Thymus (tissue), 11 donors: Measurements from ENCODE around the gene TOMM6. TPM values are rescaled to one million over a fixed set of nuclear protein-coding genes. Genes with fewer than 3 reads are reported as not detected.
A peak's percentile ranks its signal among the peaks of the same experiment; 100 is the strongest.

Source experiments
- DNase-seq, 9 donors: peaks; one replicate each; pipeline ENCODE4 v3.0.0-alpha.2; 2013; ENCODE audit warnings: low spot score in 9 of 9, low read depth in 6 of 9, missing footprints in 1 of 9
- H3K27ac ChIP-seq, 2 donors: one replicate each; pipeline ENCODE4 v1.5.1; 2013; ENCODE audit warnings: control low read depth in 1 of 2, low read depth in 1 of 2, low read length in 1 of 2, mild to moderate bottlenecking in 1 of 2, moderate library complexity in 1 of 2
- H3K27me3 ChIP-seq, 2 donors: one replicate each; pipeline ENCODE4 v1.5.1; 2013; ENCODE audit warnings: low read length in 1 of 2; ENCODE audit not compliant: control insufficient read depth in 2 of 2, insufficient read depth in 1 of 2
- H3K36me3 ChIP-seq, 2 donors: one replicate each; pipeline ENCODE4 v1.5.1; 2013; ENCODE audit warnings: low read length in 1 of 2, mild to moderate bottlenecking in 1 of 2, moderate library complexity in 1 of 2; ENCODE audit not compliant: control insufficient read depth in 2 of 2, insufficient read depth in 2 of 2
- H3K4me1 ChIP-seq, 2 donors: one replicate each; pipeline ENCODE4 v1.5.1; 2013; ENCODE audit warnings: low read length in 2 of 2; ENCODE audit not compliant: control insufficient read depth in 2 of 2, insufficient read depth in 2 of 2
- H3K4me3 ChIP-seq, 2 donors: one replicate each; pipeline ENCODE4 v1.5.1; 2013; ENCODE audit warnings: low read length in 2 of 2, control low read depth in 1 of 2, mild to moderate bottlenecking in 1 of 2
- H3K9me3 ChIP-seq, 2 donors: one replicate each; pipeline ENCODE4 v1.5.1; 2013; ENCODE audit warnings: low read length in 1 of 2, mild to moderate bottlenecking in 1 of 2; ENCODE audit not compliant: control insufficient read depth in 2 of 2, insufficient read depth in 1 of 2
- WGBS: extraction: QIAGEN DNeasy Blood & Tissue Kit; methylation state at CpG from one replicate; pipeline ENCODE4 v1.1.7; 2013; 5-methylcytosine and 5-hydroxymethylcytosine counted together
- polyA plus RNA-seq: library from polyadenylated mRNA; stranded (reverse); fragments of 200-250 nt; gene quantifications from one replicate; pipeline ENCODE4 v1.2.3, GENCODE V29; 2013
- total RNA-seq: library from RNA; stranded (reverse); fragments of 120-200 nt; gene quantifications from one replicate; pipeline ENCODE4 v1.2.4, GENCODE V29; 2013
- donor health status: healthy.

TOMM6 gene
- total and polyA plus RNA-seq, 2 donors: 216 to 347 TPM

- Histone ChIP-seq H3K36me3 (peaks cover 9 to 45% of the 10 kb centered on the region in 2 donors), H3K4me1 (peaks cover 9 to 21% of the 10 kb centered on the region in 2 donors), H3K27me3 (peaks cover 0 to 10% of the 10 kb centered on the region in 2 donors), H3K9me3 (peaks cover 0 to 4% of the 10 kb centered on the region in 2 donors), H3K4me3 (no peak overlapping the region), H3K27ac (no peak overlapping the region)
- no peak for DNase-seq
- WGBS: 100% methylated on average over 1 of the region's 1 CpG
These were observed 2.6 kb downstream of the TOMM6 start for GRCh38 chr6:41790045-41790444.

- no peak overlapping the region for H3K4me3 ChIP-seq
- peaks cover 10 to 57% of the 10 kb centered on the region in 2 donors for H3K36me3 ChIP-seq
- no peak overlapping the region for H3K27ac ChIP-seq
- no peak for DNase-seq
- H3K27me3 ChIP-seq: no peaks in the 10 kb centered on the region
- no peaks in the 10 kb centered on the region for H3K9me3 ChIP-seq
- peaks cover 3 to 9% of the 10 kb centered on the region in 2 donors for H3K4me1 ChIP-seq
- 96% methylated on average over 1 of the region's 1 CpG for WGBS
These were observed 3.8 kb downstream of the TOMM6 start for GRCh38 chr6:41791305-41791704.

- WGBS: 97% methylated on average over 4 of the region's 4 CpGs
- Histone ChIP-seq H3K36me3 (peaks cover 12 to 59% of the 10 kb centered on the region in 2 donors), H3K4me1 (peaks cover 2 to 8% of the 10 kb centered on the region in 2 donors), H3K4me3 (no peak overlapping the region), H3K27ac (no peak overlapping the region), H3K9me3 (no peaks in the 10 kb centered on the region), H3K27me3 (no peaks in the 10 kb centered on the region)
- no peak for DNase-seq
These were observed 4.5 kb downstream of the TOMM6 start for GRCh38 chr6:41791984-41792383.

- no peaks in the 10 kb centered on the region for H3K9me3 ChIP-seq
- no peak for DNase-seq
- no peak overlapping the region for H3K27ac ChIP-seq
- no peaks in the 10 kb centered on the region for H3K4me1 ChIP-seq
- H3K27me3 ChIP-seq: no peaks in the 10 kb centered on the region
- peaks cover 18 to 56% of the 10 kb centered on the region in 2 donors for H3K36me3 ChIP-seq
- WGBS: 97% methylated on average over 2 of the region's 2 CpGs
- no peak overlapping the region for H3K4me3 ChIP-seq
These were observed 9.0 kb downstream of the TOMM6 start for GRCh38 chr6:41796474-41796873.

- WGBS: 97% methylated on average over 7 of the region's 7 CpGs
- no peak for DNase-seq
- Histone ChIP-seq H3K4me1 (no peaks in the 10 kb centered on the region), H3K27ac (no peak overlapping the region), H3K27me3 (no peaks in the 10 kb centered on the region), H3K4me3 (no peak overlapping the region), H3K9me3 (no peaks in the 10 kb centered on the region), H3K36me3 (peaks cover 15 to 50% of the 10 kb centered on the region in 2 donors)
These were observed 11.5 kb downstream of the TOMM6 start for GRCh38 chr6:41798901-41799558.

GRCh38 chr6:41799559-41799911, 12.0 kb downstream of the TOMM6 start:
- no peak for DNase-seq
- Histone ChIP-seq H3K36me3 (peaks cover 14 to 54% of the 10 kb centered on the region in 2 donors), H3K27ac (no peak overlapping the region), H3K9me3 (no peaks in the 10 kb centered on the region), H3K27me3 (no peaks in the 10 kb centered on the region), H3K4me1 (no peaks in the 10 kb centered on the region), H3K4me3 (no peak overlapping the region)
- 97% methylated on average over 2 of the region's 2 CpGs for WGBS

- peak in 1 of 9 donors; percentile 39 for DNase-seq
- Histone ChIP-seq H3K4me3 (no peak overlapping the region), H3K36me3 (peaks cover 24 to 53% of the 10 kb centered on the region in 2 donors), H3K9me3 (no peaks in the 10 kb centered on the region), H3K27ac (no peak overlapping the region), H3K4me1 (no peaks in the 10 kb centered on the region), H3K27me3 (no peaks in the 10 kb centered on the region)
- WGBS: 97% methylated on average over 2 of the region's 2 CpGs
These were observed 13.9 kb downstream of the TOMM6 start for GRCh38 chr6:41801380-41801779.

GRCh38 chr6:41805830-41806774, 18.6 kb downstream of the TOMM6 start:
- Histone ChIP-seq H3K4me3 (no peak overlapping the region), H3K36me3 (peaks cover 21 to 36% of the 10 kb centered on the region in 2 donors), H3K9me3 (no peaks in the 10 kb centered on the region), H3K27ac (no peak overlapping the region), H3K4me1 (no peaks in the 10 kb centered on the region), H3K27me3 (no peaks in the 10 kb centered on the region)
- WGBS: 97% methylated on average over 74 of the region's 74 CpGs
- no peak for DNase-seq

GRCh38 chr6:41811095-41811494, 23.6 kb downstream of the TOMM6 start:
- H3K27ac ChIP-seq: no peak overlapping the region
- WGBS: 98% methylated on average over 3 of the region's 3 CpGs
- no peak for DNase-seq
- no peaks in the 10 kb centered on the region for H3K9me3 ChIP-seq
- no peaks in the 10 kb centered on the region for H3K27me3 ChIP-seq
- peaks cover 0 to 4% of the 10 kb centered on the region in 2 donors for H3K4me1 ChIP-seq
- H3K36me3 ChIP-seq: peaks cover 7 to 8% of the 10 kb centered on the region in 2 donors
- H3K4me3 ChIP-seq: no peak overlapping the region
